ENCODE measurements around the gene DCHS1. TPM values are rescaled to one million over a fixed set of nuclear protein-coding genes. Genes with fewer than 3 reads are reported as not detected.

The DCHS1 gene
- total and polyA plus RNA-seq, 10 of the 15 experiments (the other 5 are each of a cell fraction or from before 2014, with no cell fraction given), result 0.02 to 0.64 (median 0.18) TPM; not detected in 1

DNA sequence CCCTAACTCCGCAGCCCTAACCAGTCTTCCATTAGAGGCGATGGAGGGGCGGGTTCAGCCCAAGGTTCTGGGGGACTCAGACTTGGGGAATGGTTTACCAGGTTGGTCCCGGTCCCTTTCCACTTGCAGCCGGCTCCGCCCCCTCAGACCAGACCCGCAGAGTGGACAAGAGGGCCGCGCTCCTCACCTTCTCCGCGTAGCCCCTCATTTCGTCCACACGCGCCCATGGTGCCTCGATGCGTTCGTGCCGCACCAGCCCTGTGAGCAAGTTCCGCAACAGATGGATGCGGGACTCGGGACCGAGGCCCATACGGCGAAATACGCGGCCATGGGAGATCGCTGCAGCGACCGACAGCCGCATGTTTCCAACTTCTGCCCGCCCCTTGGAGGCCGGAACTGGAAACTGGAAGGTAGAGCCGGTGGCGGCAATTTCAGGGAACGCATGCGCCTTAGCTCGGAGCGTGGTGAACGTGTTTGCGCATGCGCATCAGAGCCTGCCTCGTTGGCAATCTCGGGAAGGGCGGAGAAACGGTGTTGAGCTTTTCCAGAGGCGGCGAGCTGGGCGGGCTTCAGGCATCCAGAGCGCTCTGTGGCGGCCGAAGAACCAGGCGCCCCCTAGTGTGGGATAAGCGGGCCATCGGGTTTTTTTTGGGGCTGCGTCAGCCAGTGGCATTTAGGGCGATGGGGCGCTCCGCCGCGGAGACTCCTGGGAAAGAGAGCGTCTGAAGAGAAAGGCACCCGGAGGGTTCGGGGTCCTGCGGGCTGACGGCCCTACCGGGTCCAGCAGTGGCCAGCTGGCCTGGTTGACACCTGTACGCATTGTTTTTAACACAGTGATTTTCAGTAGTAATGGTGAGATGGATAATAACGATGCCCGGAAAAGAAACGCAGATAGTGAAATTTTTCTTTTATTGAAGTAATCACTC, 27.6 kb upstream of the DCHS1 start, which contains the start of gene MRPL17 (continued):
- TF ChIP-seq, protein P1, sequence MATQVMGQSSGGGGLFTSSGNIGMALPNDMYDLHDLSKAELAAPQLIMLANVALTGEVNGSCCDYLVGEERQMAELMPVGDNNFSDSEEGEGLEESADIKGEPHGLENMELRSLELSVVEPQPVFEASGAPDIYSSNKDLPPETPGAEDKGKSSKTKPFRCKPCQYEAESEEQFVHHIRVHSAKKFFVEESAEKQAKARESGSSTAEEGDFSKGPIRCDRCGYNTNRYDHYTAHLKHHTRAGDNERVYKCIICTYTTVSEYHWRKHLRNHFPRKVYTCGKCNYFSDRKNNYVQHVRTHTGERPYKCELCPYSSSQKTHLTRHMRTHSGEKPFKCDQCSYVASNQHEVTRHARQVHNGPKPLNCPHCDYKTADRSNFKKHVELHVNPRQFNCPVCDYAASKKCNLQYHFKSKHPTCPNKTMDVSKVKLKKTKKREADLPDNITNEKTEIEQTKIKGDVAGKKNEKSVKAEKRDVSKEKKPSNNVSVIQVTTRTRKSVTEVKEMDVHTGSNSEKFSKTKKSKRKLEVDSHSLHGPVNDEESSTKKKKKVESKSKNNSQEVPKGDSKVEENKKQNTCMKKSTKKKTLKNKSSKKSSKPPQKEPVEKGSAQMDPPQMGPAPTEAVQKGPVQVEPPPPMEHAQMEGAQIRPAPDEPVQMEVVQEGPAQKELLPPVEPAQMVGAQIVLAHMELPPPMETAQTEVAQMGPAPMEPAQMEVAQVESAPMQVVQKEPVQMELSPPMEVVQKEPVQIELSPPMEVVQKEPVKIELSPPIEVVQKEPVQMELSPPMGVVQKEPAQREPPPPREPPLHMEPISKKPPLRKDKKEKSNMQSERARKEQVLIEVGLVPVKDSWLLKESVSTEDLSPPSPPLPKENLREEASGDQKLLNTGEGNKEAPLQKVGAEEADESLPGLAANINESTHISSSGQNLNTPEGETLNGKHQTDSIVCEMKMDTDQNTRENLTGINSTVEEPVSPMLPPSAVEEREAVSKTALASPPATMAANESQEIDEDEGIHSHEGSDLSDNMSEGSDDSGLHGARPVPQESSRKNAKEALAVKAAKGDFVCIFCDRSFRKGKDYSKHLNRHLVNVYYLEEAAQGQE (IDR thresholded peaks at IDR 0.05; ENCODE audit: low read depth, low read length), result 0 out of 2 replicates have a peak, but pooled peaks have one; percentile 10
- TF ChIP-seq EED (IDR thresholded peaks at IDR 0.05; ENCODE audit: low read depth), result peak; percentile 87
- TF ChIP-seq RAD21 (IDR thresholded peaks at IDR 0.05; ENCODE audit: insufficient read depth, low read depth, low read length), result peak; percentile 66
- peak; percentile 80 for TF ChIP-seq GABPA (IDR thresholded peaks at IDR 0.05; ENCODE audit: low read depth)
- no peak for TF ChIP-seq CEBPB (IDR thresholded peaks at IDR 0.05; ENCODE audit: borderline replicate concordance in 1 of 2, low read depth in 2 of 2, low read length in 2 of 2)
- TF ChIP-seq, protein P2, sequence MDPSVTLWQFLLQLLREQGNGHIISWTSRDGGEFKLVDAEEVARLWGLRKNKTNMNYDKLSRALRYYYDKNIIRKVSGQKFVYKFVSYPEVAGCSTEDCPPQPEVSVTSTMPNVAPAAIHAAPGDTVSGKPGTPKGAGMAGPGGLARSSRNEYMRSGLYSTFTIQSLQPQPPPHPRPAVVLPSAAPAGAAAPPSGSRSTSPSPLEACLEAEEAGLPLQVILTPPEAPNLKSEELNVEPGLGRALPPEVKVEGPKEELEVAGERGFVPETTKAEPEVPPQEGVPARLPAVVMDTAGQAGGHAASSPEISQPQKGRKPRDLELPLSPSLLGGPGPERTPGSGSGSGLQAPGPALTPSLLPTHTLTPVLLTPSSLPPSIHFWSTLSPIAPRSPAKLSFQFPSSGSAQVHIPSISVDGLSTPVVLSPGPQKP (IDR thresholded peaks at IDR 0.05; ENCODE audit: low read depth, low read length), result peak; percentile 33
- TF ChIP-seq EGR1 (IDR thresholded peaks at IDR 0.05; ENCODE audit: borderline replicate concordance in 1 of 2, low read depth in 2 of 2, low read length in 2 of 2), result peak in 1 of 2 experiments; percentile 42; a peak in 1 of 3 replicates
- TF ChIP-seq ZNF384 (IDR thresholded peaks at IDR 0.05; ENCODE audit: borderline replicate concordance, low read depth, low read length), result peak; percentile 85
- TF ChIP-seq, protein P3, sequence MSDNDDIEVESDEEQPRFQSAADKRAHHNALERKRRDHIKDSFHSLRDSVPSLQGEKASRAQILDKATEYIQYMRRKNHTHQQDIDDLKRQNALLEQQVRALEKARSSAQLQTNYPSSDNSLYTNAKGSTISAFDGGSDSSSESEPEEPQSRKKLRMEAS (IDR thresholded peaks at IDR 0.05; ENCODE audit: low read depth, low read length), result peak; percentile 86
- TF ChIP-seq, protein P4, sequence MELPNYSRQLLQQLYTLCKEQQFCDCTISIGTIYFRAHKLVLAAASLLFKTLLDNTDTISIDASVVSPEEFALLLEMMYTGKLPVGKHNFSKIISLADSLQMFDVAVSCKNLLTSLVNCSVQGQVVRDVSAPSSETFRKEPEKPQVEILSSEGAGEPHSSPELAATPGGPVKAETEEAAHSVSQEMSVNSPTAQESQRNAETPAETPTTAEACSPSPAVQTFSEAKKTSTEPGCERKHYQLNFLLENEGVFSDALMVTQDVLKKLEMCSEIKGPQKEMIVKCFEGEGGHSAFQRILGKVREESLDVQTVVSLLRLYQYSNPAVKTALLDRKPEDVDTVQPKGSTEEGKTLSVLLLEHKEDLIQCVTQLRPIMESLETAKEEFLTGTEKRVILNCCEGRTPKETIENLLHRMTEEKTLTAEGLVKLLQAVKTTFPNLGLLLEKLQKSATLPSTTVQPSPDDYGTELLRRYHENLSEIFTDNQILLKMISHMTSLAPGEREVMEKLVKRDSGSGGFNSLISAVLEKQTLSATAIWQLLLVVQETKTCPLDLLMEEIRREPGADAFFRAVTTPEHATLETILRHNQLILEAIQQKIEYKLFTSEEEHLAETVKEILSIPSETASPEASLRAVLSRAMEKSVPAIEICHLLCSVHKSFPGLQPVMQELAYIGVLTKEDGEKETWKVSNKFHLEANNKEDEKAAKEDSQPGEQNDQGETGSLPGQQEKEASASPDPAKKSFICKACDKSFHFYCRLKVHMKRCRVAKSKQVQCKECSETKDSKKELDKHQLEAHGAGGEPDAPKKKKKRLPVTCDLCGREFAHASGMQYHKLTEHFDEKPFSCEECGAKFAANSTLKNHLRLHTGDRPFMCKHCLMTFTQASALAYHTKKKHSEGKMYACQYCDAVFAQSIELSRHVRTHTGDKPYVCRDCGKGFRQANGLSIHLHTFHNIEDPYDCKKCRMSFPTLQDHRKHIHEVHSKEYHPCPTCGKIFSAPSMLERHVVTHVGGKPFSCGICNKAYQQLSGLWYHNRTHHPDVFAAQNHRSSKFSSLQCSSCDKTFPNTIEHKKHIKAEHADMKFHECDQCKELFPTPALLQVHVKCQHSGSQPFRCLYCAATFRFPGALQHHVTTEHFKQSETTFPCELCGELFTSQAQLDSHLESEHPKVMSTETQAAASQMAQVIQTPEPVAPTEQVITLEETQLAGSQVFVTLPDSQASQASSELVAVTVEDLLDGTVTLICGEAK (IDR thresholded peaks at IDR 0.05; ENCODE audit: borderline replicate concordance), result peak; percentile 68; the same call in 1 of the 2 replicates
- no peak for TF ChIP-seq TARDBP (IDR thresholded peaks at IDR 0.05; ENCODE audit: borderline replicate concordance)
- TF ChIP-seq, protein P5, sequence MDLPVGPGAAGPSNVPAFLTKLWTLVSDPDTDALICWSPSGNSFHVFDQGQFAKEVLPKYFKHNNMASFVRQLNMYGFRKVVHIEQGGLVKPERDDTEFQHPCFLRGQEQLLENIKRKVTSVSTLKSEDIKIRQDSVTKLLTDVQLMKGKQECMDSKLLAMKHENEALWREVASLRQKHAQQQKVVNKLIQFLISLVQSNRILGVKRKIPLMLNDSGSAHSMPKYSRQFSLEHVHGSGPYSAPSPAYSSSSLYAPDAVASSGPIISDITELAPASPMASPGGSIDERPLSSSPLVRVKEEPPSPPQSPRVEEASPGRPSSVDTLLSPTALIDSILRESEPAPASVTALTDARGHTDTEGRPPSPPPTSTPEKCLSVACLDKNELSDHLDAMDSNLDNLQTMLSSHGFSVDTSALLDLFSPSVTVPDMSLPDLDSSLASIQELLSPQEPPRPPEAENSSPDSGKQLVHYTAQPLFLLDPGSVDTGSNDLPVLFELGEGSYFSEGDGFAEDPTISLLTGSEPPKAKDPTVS (IDR thresholded peaks at IDR 0.05; ENCODE audit: low read depth, low read length), result no peak
- TF ChIP-seq RCOR1 (conservative IDR thresholded peaks at IDR 0.05; ENCODE audit: low read depth, low read length), result peak; percentile 92
- TF ChIP-seq SIN3A (IDR thresholded peaks at IDR 0.05; ENCODE audit: low read depth, low read length), result peak; percentile 21; the same call in 1 of the 2 replicates

Data from GM12878 (cell line).